Astrocyte of the spinal cord (primary cell): ENCODE results near the gene GSTA4.
"Not testable (repeated sequence)": the region's sequence is repeated elsewhere in the genome, so short reads cannot be mapped to it uniquely, and the experiment has no call there.

Source experiments
- DNase-seq: peaks from one replicate; pipeline ENCODE4 v3.0.0; 2011; ENCODE audit warnings: low read depth, low spot score
- H3K4me3 ChIP-seq: 2 replicates; pipeline ENCODE4 v1.5.1; 2011; ENCODE audit warnings: low read depth, mild to moderate bottlenecking, low read length, moderate library complexity
- in situ Hi-C: cut with HindIII; loops from 2 replicates; pipeline ENCODE4 v1.10.0; 2017; ENCODE audit warnings: low sequenced_read_pairs
- TF ChIP-seq, protein P1 (sequence below): IDR thresholded peaks from 2 replicates; pipeline ENCODE4 v1.5.1; 2012; ENCODE audit warnings: low read depth, mild to moderate bottlenecking, low read length, inconsistent platforms

Gene GSTA4

DNA sequence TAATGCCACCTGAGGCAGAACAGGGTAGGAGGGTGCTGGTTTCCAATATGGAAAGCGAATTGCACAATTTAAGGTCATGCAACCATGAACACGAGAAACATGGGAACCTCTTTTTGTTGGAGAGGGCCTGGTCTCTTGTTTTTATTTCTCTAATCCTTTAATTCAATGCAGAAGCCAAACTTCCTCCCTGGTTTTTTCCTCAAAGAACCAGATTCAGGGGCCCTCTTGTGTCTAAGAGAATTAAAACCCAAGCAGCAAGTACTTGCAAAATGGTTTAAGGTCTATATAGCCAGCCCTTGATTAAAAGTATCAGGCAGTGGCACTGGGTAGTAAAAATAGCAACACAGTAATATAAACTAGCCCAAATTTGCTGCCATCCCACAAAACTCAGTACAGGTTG, 19.5 kb downstream of the GSTA4 start:
- in situ Hi-C loops = no loop called here
- no peak overlapping the region for H3K4me3 ChIP-seq
- peak; percentile 14 for DNase-seq
- TF ChIP-seq, protein P1, sequence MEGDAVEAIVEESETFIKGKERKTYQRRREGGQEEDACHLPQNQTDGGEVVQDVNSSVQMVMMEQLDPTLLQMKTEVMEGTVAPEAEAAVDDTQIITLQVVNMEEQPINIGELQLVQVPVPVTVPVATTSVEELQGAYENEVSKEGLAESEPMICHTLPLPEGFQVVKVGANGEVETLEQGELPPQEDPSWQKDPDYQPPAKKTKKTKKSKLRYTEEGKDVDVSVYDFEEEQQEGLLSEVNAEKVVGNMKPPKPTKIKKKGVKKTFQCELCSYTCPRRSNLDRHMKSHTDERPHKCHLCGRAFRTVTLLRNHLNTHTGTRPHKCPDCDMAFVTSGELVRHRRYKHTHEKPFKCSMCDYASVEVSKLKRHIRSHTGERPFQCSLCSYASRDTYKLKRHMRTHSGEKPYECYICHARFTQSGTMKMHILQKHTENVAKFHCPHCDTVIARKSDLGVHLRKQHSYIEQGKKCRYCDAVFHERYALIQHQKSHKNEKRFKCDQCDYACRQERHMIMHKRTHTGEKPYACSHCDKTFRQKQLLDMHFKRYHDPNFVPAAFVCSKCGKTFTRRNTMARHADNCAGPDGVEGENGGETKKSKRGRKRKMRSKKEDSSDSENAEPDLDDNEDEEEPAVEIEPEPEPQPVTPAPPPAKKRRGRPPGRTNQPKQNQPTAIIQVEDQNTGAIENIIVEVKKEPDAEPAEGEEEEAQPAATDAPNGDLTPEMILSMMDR = no peak

DNA sequence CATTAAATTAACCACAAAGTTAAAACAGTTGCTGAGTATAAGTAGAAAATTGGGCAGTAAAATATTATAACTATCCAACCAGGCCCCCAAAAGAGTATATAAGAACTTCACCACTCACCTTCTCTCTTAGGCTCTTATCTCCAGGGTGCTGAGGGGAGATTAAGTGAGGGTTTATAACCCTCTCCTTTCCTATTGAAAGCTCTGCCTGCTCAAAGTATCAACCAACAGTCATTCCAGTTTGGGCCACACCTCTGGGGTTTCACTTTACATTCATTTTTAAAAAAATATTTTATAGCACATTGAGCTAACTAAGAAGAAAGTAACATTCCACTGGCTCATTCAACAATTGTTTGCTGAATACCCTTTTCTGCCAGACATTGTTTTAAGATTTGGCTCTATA, 22.1 kb downstream of the GSTA4 start:
- in situ Hi-C loops = no loop called here
- no peak for DNase-seq
- TF ChIP-seq, protein P1 = no peak
- H3K4me3 ChIP-seq = no peak overlapping the region

DNA sequence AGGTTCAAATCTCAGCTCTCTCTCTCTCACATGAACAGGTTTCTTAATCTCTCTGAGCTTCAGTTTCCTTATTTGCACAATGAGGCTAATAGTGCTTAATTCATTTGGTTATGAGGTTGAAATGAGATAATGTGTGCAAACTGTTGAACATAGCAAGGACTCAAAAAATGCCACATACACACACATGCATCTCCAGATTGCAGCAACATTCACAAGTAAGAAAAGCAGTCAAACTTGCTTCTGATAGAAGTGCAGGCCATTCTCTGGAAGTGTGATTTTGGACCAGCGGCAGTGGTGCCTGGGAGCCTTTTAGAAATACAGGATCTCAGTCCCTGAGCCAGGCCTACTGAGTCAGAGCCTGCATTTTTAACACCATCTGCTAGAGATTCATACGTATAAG, 25.7 kb downstream of the GSTA4 start:
- no peak overlapping the region for H3K4me3 ChIP-seq
- DNase-seq = no peak
- TF ChIP-seq, protein P1 = no peak
- in situ Hi-C loops = no loop called here

DNA sequence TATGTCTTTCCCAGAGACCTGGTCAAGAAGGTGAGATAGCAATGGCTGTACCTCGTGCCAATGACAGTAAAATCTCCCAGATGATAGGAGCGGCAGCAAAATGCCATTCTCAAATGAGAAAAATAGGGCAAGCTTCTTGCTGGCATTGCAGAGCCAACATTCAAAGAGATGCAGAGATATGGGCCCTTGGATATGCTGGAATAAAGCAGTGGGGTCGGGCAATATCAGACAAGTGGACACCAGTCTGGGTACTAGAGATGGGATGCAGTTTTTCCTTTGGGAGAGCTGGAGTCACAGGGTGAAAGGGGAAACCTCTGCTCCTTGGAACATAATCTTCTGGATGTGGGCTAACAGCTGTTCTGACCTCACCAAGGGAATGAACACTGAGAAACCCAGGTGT, 29.0 kb downstream of the GSTA4 start:
- in situ Hi-C loops = no loop called here
- no peak for DNase-seq
- no peak overlapping the region for H3K4me3 ChIP-seq
- TF ChIP-seq, protein P1 = no peak

DNA sequence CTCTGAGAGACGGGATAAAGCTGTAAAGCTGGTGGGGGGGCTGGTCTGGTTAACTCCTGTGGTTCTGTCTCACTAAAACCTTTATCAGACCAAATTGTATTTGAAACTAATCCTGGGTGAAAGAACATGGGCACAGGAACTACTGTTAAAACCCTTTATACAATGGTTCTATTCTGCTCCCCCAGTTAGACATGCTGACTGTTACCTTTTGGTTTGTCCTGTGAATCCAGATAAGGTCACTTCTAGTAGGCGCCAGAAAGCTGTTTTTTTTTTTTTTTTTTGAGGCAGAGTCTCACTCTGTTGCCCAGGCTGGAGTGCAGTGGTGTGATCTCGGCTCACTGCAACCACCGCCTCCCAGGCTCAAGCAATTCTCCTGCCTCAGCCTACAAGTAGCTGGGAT, 29.7 kb downstream of the GSTA4 start:
- TF ChIP-seq, protein P1 = no peak
- H3K4me3 ChIP-seq = no peak overlapping the region
- no peak for DNase-seq
- in situ Hi-C loops = no loop called here

DNA sequence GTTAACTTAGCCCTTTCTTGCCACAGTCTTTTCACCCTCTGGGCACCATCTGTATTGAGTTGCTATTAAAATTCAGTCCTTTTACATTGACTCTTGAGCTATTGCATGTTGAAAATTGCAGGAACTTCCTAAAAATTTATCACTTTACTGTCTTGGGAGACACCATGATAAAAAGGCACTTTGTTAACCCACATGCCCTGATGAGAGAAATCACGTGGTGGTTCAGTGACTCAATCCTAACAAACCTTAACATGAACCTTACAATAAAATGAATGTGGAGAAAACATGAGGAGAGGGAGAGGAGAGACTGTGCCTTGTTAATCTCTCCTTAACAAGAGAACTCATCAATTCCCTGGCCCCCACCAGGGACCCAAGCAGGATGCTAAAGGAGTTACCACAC, 30.8 kb downstream of the GSTA4 start:
- TF ChIP-seq, protein P1 = no peak
- no peak overlapping the region for H3K4me3 ChIP-seq
- no peak for DNase-seq
- in situ Hi-C loops = no loop called here

DNA sequence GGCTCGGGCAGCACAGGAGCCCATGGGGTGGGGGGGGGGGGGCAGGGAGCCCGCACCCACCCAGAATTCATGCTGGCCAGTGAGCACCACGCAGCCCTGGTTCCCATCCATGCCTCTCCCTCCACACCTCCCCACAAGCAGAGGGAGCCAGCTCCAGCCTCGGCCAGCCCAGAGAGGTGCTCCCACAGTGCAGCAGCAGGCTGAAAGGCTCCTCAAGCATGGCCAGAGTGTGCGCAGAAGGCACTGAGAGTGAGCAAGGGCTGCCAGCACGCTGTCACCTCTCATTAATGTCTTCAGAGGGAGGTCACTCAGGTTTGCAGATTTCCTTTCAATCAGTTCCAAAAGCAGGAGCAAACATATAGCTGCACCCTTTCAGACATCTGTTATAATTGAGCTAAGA, 32.4 kb downstream of the GSTA4 start:
- H3K4me3 ChIP-seq = no peak overlapping the region
- TF ChIP-seq, protein P1 = no peak
- in situ Hi-C loops = no loop called here
- no peak for DNase-seq

DNA sequence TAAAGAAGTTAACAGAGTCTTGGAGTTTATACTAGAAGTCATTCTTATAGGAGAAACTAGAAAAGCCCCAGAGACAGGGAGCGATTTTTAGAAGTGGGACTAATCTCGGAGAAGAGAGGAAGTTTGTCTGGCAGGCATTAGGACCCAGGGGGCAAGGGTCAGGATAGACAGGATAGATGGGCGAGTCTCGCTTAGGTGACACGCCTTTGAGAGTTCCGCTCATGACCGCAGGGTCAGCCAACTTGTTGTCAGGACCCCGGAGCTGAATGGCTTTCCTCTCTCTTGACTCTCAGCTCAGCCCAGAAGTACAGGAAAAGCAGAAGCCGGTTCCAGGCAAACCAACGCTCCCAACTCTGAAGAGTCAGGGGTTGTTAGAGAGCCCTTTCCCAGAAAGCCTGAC, 34.1 kb downstream of the GSTA4 start:
- H3K4me3 ChIP-seq, in situ Hi-C loops, DNase-seq: not testable (repeated sequence)

DNA sequence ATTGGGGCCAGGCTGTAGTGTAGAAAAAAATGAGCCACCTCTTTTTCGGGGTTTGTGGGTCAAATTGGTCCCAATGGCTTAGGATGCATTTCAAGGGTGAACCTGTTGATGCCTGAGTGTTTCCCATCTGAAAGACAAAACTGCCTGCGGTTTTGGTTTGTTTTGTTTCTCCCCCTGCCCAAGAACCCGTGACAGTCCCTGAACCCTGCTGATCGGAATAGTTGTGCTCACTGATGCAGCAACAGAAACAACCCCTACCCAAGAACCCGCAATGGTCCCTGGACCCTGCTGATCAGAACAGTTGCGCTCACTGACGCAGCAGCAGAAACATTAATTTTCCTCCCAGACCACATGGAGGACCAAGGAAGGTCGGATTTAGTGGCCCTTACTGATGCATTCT, 34.9 kb downstream of the GSTA4 start:
- H3K4me3 ChIP-seq, in situ Hi-C loops, DNase-seq: not testable (repeated sequence)
